Measurements from ENCODE around the gene SHROOM4.

SHROOM4 gene

DNA sequence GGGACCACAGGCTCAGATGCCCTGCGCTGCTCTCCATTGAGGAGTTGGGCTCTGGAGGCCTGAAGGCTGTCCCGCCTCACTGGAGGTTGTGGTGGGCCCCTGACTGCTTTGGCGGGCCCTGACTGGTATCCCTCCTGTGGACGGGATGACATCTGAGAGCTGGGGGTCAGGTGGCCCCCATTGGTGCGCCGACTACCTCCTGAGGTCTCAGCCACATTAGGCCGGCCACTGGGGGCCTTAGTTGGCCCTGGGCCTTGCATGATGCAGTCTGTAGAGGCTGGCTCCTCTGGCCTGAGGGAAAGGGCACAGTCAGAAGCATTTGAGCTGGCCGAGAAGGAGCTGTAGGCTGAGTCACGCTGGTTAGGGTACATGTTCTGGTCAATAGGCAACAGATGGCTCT, 178.8 kb downstream of the SHROOM4 start:
- TF ChIP-seq, protein P1, sequence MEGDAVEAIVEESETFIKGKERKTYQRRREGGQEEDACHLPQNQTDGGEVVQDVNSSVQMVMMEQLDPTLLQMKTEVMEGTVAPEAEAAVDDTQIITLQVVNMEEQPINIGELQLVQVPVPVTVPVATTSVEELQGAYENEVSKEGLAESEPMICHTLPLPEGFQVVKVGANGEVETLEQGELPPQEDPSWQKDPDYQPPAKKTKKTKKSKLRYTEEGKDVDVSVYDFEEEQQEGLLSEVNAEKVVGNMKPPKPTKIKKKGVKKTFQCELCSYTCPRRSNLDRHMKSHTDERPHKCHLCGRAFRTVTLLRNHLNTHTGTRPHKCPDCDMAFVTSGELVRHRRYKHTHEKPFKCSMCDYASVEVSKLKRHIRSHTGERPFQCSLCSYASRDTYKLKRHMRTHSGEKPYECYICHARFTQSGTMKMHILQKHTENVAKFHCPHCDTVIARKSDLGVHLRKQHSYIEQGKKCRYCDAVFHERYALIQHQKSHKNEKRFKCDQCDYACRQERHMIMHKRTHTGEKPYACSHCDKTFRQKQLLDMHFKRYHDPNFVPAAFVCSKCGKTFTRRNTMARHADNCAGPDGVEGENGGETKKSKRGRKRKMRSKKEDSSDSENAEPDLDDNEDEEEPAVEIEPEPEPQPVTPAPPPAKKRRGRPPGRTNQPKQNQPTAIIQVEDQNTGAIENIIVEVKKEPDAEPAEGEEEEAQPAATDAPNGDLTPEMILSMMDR (IDR thresholded peaks at IDR 0.05; ENCODE audit: low read depth, low read length, missing control alignments), result no peak
- H3K4me3 ChIP-seq (ENCODE audit: low read depth, low read length), result no peak overlapping the region
- no peak for DNase-seq (ENCODE audit: low read depth)

DNA sequence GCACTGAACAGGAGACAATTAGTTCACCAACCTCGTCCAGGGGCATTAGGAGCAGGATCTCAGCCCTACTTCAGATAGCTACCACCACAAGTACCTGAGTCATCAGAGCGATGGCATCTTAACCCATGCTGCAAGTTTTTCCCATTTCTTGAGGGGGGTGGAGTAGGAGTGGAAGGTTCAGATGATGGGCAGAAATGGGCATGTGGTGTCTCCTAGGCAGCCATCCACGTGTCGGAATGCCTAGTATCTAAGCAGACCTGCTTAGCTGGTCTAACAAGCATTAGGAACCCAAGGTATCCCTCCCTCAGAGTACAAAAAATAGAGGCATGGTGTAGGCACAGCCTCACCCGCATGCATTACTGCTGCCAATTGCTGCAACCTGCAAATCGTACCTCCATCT, 184.2 kb downstream of the SHROOM4 start:
- no peak overlapping the region for H3K4me3 ChIP-seq (ENCODE audit: low read depth, low read length)
- TF ChIP-seq, protein P1 (IDR thresholded peaks at IDR 0.05; ENCODE audit: low read depth, low read length, missing control alignments), result no peak

DNA sequence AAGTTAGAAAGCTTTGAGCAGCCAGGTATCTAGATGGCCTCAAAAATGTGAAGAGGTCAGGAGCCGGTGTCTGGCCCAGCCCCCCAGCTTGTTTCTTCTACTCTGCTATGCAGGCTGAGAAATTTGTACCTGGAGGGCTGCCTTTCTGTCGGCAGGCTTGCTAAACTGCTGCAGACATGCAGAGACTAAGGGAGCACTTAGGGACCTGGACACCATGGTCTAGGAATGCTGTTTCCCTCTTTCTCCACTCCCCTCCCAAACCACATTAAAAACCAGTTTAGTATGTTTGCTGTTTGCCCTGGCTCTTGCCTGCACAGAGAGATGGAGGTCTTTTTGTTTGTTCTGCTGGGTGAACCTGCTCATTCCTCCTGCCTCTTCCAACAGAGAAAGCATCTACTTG, 186.3 kb downstream of the SHROOM4 start:
- no peak for DNase-seq (ENCODE audit: low read depth)
- H3K4me3 ChIP-seq (ENCODE audit: low read depth, low read length), result no peak overlapping the region
- TF ChIP-seq, protein P1 (IDR thresholded peaks at IDR 0.05; ENCODE audit: low read depth, low read length, missing control alignments), result no peak

More for the DNA sequence above, 184.2 kb downstream of the SHROOM4 start:
- no peak for DNase-seq (ENCODE audit: low read depth)

GRCh38 chrX:50626432-50626831, 187.6 kb downstream of the SHROOM4 start:
- H3K4me3 ChIP-seq (ENCODE audit: low read depth, low read length), result no peak overlapping the region
- no peak for DNase-seq (ENCODE audit: low read depth)
- TF ChIP-seq, protein P1 (IDR thresholded peaks at IDR 0.05; ENCODE audit: low read depth, low read length, missing control alignments), result no peak

DNA sequence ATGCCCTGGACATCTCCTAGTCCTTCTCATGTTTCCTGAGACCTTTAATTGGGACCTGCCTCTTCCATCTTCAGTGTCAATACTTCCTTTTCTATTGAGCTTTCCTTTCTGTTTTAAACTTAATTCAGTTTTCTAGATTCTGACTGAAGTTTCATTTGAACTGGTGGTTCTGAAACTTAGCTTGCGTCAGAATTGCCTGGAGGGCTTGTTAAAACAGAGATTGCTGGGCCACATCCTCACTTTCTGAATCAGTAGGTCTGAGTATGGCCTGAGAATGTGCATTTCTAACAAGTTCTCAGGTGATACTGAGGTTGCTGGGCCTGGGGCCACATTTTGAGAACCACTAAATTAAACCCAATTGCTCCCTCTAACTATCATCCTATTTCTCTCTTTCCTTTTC, 191.2 kb downstream of the SHROOM4 start:
- TF ChIP-seq, protein P1 (IDR thresholded peaks at IDR 0.05; ENCODE audit: low read depth, low read length, missing control alignments), result no peak
- peak; percentile 8 for DNase-seq (ENCODE audit: low read depth)

DNA sequence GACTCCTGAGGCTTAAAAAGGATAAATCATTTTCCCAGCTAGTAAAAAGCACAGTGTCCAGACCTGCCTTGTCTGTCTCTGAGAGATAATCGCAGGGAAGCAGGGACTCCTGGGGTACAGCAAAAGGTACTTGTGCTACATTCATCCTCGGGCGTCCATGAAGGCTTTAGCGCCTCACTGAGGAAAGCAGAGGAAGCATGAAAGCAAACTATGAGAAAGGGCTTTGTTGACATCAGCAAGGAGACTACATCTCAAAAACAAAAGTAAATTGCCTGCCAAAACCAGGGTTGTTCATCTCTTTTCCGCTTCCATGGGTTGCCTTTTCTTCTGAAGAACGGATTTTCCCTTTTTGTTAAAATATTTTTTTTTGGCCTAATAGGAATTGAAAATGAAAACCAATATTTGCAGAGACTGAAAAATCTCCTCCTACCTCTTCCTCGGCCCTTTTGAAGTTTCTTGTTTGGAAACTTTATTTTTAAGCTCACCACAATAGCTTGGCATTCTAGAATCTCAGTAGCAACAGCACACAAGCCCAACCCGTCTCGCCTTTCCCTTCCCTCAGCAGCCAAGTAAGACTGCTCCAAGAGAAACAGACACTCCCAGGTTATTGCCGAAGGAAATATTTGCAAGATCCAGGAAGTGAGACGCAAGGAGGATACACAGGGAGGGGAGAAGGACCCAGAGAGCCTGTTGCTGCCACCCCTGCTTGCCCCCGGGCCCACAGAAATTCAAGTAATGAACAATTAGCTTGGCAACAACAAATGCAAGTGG, 195.0 kb downstream of the SHROOM4 start:
- TF ChIP-seq, protein P1 (IDR thresholded peaks at IDR 0.05; ENCODE audit: low read depth, low read length, missing control alignments), result no peak
- no peak overlapping the region for H3K4me3 ChIP-seq (ENCODE audit: low read depth, low read length)
- no peak for DNase-seq (ENCODE audit: low read depth)

More for the DNA sequence above, 191.2 kb downstream of the SHROOM4 start:
- H3K4me3 ChIP-seq (ENCODE audit: low read depth, low read length), result no peak overlapping the region

- no peak overlapping the region for H3K4me3 ChIP-seq (ENCODE audit: low read depth, low read length)
- TF ChIP-seq, protein P1 (IDR thresholded peaks at IDR 0.05; ENCODE audit: low read depth, low read length, missing control alignments), result no peak
- no peak for DNase-seq (ENCODE audit: low read depth)
Measured at GRCh38 chrX:50617183-50617582, 196.8 kb downstream of the SHROOM4 start.
